Heart right ventricle (tissue), 16 donors: Measurements from ENCODE around the gene PARN. TPM values are rescaled to one million over a fixed set of nuclear protein-coding genes. Genes with fewer than 3 reads are reported as not detected.
"Not testable (repeated sequence)": the region's sequence is repeated elsewhere in the genome, so short reads cannot be mapped to it uniquely, and the experiment has no call there.

Experiments
- ATAC-seq, 8 donors: fragments of 200-7000 bp; cut with Tn5 transposase; one replicate each; pipeline ENCODE4 v1.9.1; 2020; ENCODE audit warnings: mild to moderate bottlenecking in 8 of 8, moderate library complexity in 8 of 8, moderate number of reproducible peaks in 1 of 8
- DNase-seq, 2 donors: peaks; one replicate each; pipeline ENCODE4 v3.0.0-alpha.2; 2020
- H3K27ac ChIP-seq, 10 donors: fragments of 200-600 bp; sonication (generic) in 2 of 10; one replicate each; pipeline versions ENCODE4 v1.5.0 to v1.8.0; 2020 to 2022; ENCODE audit warnings: mild to moderate bottlenecking in 3 of 10
- H3K27me3 ChIP-seq, 7 donors: fragments of 200-600 bp; one replicate each; pipeline ENCODE4 v1.8.0; 2021 to 2022; ENCODE audit warnings: mild to moderate bottlenecking in 2 of 7
- H3K36me3 ChIP-seq, 9 donors: fragments of 200-600 bp; sonication (generic) in 1 of 9; one replicate each; pipeline versions ENCODE4 v1.5.0 to v1.8.0; 2020 to 2022; ENCODE audit warnings: mild to moderate bottlenecking in 2 of 9
- H3K4me1 ChIP-seq, 9 donors: fragments of 200-600 bp; sonication (generic) in 1 of 9; one replicate each; pipeline versions ENCODE4 v1.5.0 to v1.8.0; 2020 to 2022; ENCODE audit warnings: mild to moderate bottlenecking in 4 of 9
- H3K4me3 ChIP-seq, 10 donors: fragments of 200-600 bp; sonication (generic) in 2 of 10; one replicate each; pipeline versions ENCODE4 v1.5.0 to v1.8.0; 2020 to 2022; ENCODE audit warnings: mild to moderate bottlenecking in 7 of 10, moderate library complexity in 2 of 10
- H3K9me3 ChIP-seq, 11 donors: fragments of 200-600 bp in 10 of 11; sonication (generic) in 2 of 11; one replicate each; pipeline versions ENCODE4 v1.5.0 to v1.8.0; 2013 to 2022; ENCODE audit warnings: mild to moderate bottlenecking in 2 of 11, control low read depth in 1 of 11, moderate library complexity in 1 of 11
- CTCF ChIP-seq, 9 donors: fragments of 200-600 bp; sonication (generic) in 2 of 9; IDR thresholded peaks; one replicate each; pipeline versions ENCODE4 v1.5.0 to v1.8.0; 2021 to 2022; ENCODE audit warnings: antibody characterized with exemption in 9 of 9, mild to moderate bottlenecking in 5 of 9, moderate library complexity in 1 of 9
- WGBS, 2 donors: extraction: QIAGEN DNeasy Blood & Tissue Kit; methylation state at CpG; one replicate each; pipeline ENCODE4 v1.1.7; 2013; ENCODE audit warnings: inconsistent platforms in 1 of 2; 5-methylcytosine and 5-hydroxymethylcytosine counted together
- intact Hi-C, 10 donors: fragments of 100-400 bp; cut with DNase I; formaldehyde crosslinking; loops; one replicate each; pipeline versions ENCODE4 v1.11.1 to v1.14.2; 2022
- polyA plus RNA-seq, 2 donors: library from polyadenylated mRNA; stranded (reverse); fragments of 200-250 nt; gene quantifications; one replicate each; pipeline ENCODE4 v1.2.3, GENCODE V29; 2013
- total RNA-seq, 10 donors: library from RNA; stranded (reverse); fragmentation: NEBNext Ultra II Directional in 3 of 10; extraction: Animal tissue kit (Norgen Biotek cat#: 25700) in 3 of 10; gene quantifications; one replicate each; pipeline versions ENCODE4 v1.2.1 to v1.2.4, GENCODE V29; 2021 to 2023
- donor health status: Arrhythmogenic right ventricular cardiomyopathy.
- donor health status: ischemic (EF 13 %, LVEDD 7.1; RV severe dilation, severe dysfunction).
- donor health status: healthy with polysubstance abuse.
- donor health status: DM: no; HTN: yes; CAD: no.
- donor health status: DM: no; HTN: no; CAD: no.
- donor health status: ischemic (EF 25% LVEDD 6.9; RV normal size, moderate dysfunction).
- donor health status: ischemic (EF 25% LVEDD 5.7; RV mildly dilated, moderate dysfunction).
- donor health status: healthy.
- donor health status: DM: yes; HTN: yes; CAD: no.
- donor health status: Ischemic cardiomyopathy.
- donor health status: ischemic (EF 35%, LVEDD 5.7; RV mildly dilated, moderate dysfunction).
- donor health status: nonischemic (EF 11% LVEDD 7.7; RV severe dilation, severe dysfunction).
- donor health status: DM: yes; HTN: yes; CAD: no.
- donor health status: PGD.
- donor health status: ischemic (EF 29% LVEDD 5.4; RV normal size, mild dysfunction).
- donor health status: nonischemic (EF 23%, LVEDD 6.1; RV moderate dilation, normal function).

The PARN gene
- total and polyA plus RNA-seq, 12 donors, result 7.0 to 25.3 (median 22.8) TPM

DNA sequence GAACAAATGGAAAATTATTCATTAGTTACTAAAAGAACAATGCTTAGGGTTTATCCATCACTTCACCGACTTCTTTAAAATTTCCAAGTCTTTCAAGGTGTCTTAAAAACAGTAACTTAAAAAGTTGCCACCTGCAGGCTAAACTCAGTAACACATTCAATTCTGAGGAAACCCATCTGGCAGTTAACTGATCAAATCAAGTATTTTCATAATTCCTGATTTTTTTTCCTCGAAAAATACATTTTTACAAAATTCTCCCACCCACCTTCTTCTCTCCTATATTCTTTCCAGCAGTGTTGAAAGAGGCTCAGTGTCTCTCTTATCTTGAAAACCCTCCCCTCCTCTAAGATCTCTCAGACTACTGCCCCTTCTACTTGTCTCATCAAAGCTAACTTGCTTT is 29.9 kb downstream of the PARN start:
- Histone ChIP-seq H3K9me3 (no peaks in the 10 kb centered on the region), H3K27ac (no peak overlapping the region), H3K36me3 (peaks cover 0 to 100% (median 53%) of the 10 kb centered on the region in 9 donors), H3K27me3 (no peaks in the 10 kb centered on the region), H3K4me3 (no peak overlapping the region), H3K4me1 (no peaks in the 10 kb centered on the region)
- ATAC-seq, result no peak
- intact Hi-C loops, result no loop called here
- 61 to 77% methylated on average over 2 of the region's 2 CpGs for WGBS, 2 donors
- no peak for DNase-seq
- peak in 7 of 9 donors; percentile 21 to 51 (median 43) for TF ChIP-seq CTCF (IDR thresholded peaks at IDR 0.05)

GRCh38 chr16:14586637-14587305 is 43.3 kb downstream of the PARN start:
- ATAC-seq, result no peak
- Histone ChIP-seq H3K27me3 (no peaks in the 10 kb centered on the region), H3K9me3 (no peaks in the 10 kb centered on the region), H3K4me1 (no peaks in the 10 kb centered on the region), H3K27ac (no peak overlapping the region), H3K4me3 (no peak overlapping the region), H3K36me3 (peaks cover 0 to 100% (median 71%) of the 10 kb centered on the region in 9 donors)
- no peak for TF ChIP-seq CTCF (IDR thresholded peaks at IDR 0.05)
- 95 to 98% methylated on average over 3 of the region's 3 CpGs for WGBS, 2 donors
- intact Hi-C loops, result no loop called here
- DNase-seq, result no peak

DNA sequence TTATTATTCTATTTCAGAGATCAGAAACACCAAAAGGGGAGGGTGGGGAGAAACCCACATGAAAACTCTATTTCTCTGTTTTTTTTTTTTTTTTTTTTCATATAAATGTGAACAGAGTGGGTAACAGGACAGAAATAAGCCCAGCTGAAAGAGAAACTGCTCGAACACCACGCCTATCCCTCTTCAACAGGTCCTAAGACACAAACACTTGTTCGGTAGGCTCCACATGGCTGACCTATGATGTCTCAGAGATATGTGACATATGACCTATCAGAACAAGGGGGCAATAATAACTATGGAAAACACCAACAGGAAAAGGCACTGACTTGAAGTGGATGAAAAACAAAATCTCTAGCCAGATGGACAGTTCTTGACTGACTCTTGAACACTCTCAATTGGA is 44.8 kb downstream of the PARN start:
- intact Hi-C loops, result no loop called here
- Histone ChIP-seq H3K36me3 (peaks cover 0 to 100% (median 78%) of the 10 kb centered on the region in 9 donors), H3K9me3 (no peaks in the 10 kb centered on the region), H3K27me3 (no peaks in the 10 kb centered on the region), H3K4me3 (no peak overlapping the region), H3K27ac (no peak overlapping the region), H3K4me1 (no peaks in the 10 kb centered on the region)
- no peak for ATAC-seq
- no peak for TF ChIP-seq CTCF (IDR thresholded peaks at IDR 0.05)
- DNase-seq, result no peak
- 93 to 95% methylated on average over 3 of the region's 3 CpGs for WGBS, 2 donors

DNA sequence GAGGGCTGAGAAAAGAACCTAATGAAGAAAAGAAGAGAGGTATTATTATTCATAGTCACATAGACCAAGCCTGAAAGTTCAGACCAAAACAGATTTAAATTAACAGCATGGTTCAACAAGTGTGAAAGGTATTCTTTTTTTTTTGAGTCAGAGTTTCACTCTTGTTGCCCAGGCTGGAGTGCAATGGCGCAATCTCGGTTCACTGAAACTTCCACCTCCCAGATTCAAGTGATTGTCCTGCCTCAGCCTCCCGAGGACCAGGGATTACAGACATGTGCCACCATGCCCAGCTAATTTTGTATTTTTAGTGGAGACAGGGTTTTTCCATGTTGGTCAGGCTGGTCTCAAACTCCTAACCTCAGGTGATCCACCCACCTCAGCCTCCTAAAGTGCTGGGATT is 49.1 kb downstream of the PARN start:
- ATAC-seq, DNase-seq, H3K27me3 ChIP-seq, H3K4me3 ChIP-seq, H3K9me3 ChIP-seq, H3K27ac ChIP-seq, H3K4me1 ChIP-seq, intact Hi-C loops: not testable (repeated sequence)
- 93 to 99% methylated on average over 3 of the region's 3 CpGs for WGBS, 2 donors
- peaks cover 2 to 100% (median 75%) of the 10 kb centered on the region in 9 donors for H3K36me3 ChIP-seq

- Histone ChIP-seq H3K4me1 (no peaks in the 10 kb centered on the region), H3K27me3 (no peaks in the 10 kb centered on the region), H3K36me3 (peaks cover 2 to 100% (median 78%) of the 10 kb centered on the region in 9 donors), H3K27ac (no peak overlapping the region), H3K9me3 (peaks cover 0 to 4% (median 0%) of the 10 kb centered on the region in 11 donors), H3K4me3 (no peak overlapping the region)
- TF ChIP-seq CTCF (IDR thresholded peaks at IDR 0.05), result no peak
- intact Hi-C loops, result no loop called here
- no peak for ATAC-seq
- no peak for DNase-seq
- 96 to 97% methylated on average over 2 of the region's 2 CpGs for WGBS, 2 donors
Observed at GRCh38 chr16:14579266-14579665, 50.8 kb downstream of the PARN start.
